SK-N-SH treated with all-trans-retinoic acid at 6 μM for 48 hours (cell line): Measurements from ENCODE around the gene FGF3.
A peak's percentile ranks its signal among the peaks of the same experiment; 100 is the strongest.

Experiments
- ATAC-seq: fragments of 200-7000 bp; cut with Tn5 transposase; 3 replicates; pipeline ENCODE4 v1.9.1; 2020; ENCODE audit warnings: mild to moderate bottlenecking, moderate library complexity
- ARNTL ChIP-seq: fragments of 450-650 bp; formaldehyde crosslinking; IDR thresholded peaks from 2 replicates; pipeline ENCODE4 v1.5.0; 2020; ENCODE audit warnings: low read depth, mild to moderate bottlenecking, moderate library complexity, borderline replicate concordance
- BACH2 ChIP-seq: fragments of 250-450 bp; sonication (Bioruptor Pico); IDR thresholded peaks from 2 replicates; pipeline ENCODE4 v1.9.0; 2021; ENCODE audit warnings: mild to moderate bottlenecking, borderline replicate concordance
- CSDC2 ChIP-seq: fragments of 250-450 bp; sonication (Bioruptor Pico); IDR thresholded peaks from 2 replicates; pipeline ENCODE4 v1.5.0; 2020; ENCODE audit warnings: mild to moderate bottlenecking, moderate library complexity
- ESRRG ChIP-seq: fragments of 250-450 bp; sonication (Bioruptor Pico); IDR thresholded peaks from 2 replicates; pipeline ENCODE4 v1.6.1; 2021; ENCODE audit warnings: mild to moderate bottlenecking
- ISL1 ChIP-seq: fragments of 250-450 bp; sonication (Bioruptor Pico); IDR thresholded peaks from 2 replicates; pipeline ENCODE4 v2.1.2; 2022; ENCODE audit warnings: mild to moderate bottlenecking, moderate library complexity
- OSR1 ChIP-seq: fragments of 250-450 bp; sonication (Bioruptor Pico); IDR thresholded peaks from 2 replicates; pipeline ENCODE4 v1.8.0; 2022; ENCODE audit warnings: moderate library complexity, mild to moderate bottlenecking, inconsistent platforms
- PPARA ChIP-seq: fragments of 250-450 bp; sonication (Bioruptor Pico); IDR thresholded peaks from 2 replicates; pipeline ENCODE4 v1.5.0; 2020; ENCODE audit warnings: mild to moderate bottlenecking, borderline replicate concordance
- RARB ChIP-seq: fragments of 250-450 bp; sonication (Bioruptor Pico); IDR thresholded peaks from 2 replicates; pipeline ENCODE4 v1.8.0; 2021; ENCODE audit warnings: mild to moderate bottlenecking, moderate library complexity
- SNAI2 ChIP-seq: fragments of 250-450 bp; sonication (Bioruptor Pico); IDR thresholded peaks from 2 replicates; pipeline ENCODE4 v1.5.0; 2020; ENCODE audit warnings: mild to moderate bottlenecking, moderate library complexity
- TOX ChIP-seq: fragments of 250-450 bp; sonication (Bioruptor Pico); IDR thresholded peaks from 2 replicates; pipeline ENCODE4 v1.8.0; 2021; ENCODE audit warnings: mild to moderate bottlenecking, moderate library complexity, borderline replicate concordance
- ZC3H10 ChIP-seq: fragments of 250-450 bp; sonication (Bioruptor Pico); IDR thresholded peaks from 2 replicates; pipeline ENCODE4 v1.5.1; 2021; ENCODE audit warnings: mild to moderate bottlenecking, moderate library complexity
- ZFP3 ChIP-seq: fragments of 250-450 bp; sonication (Bioruptor Pico); IDR thresholded peaks from 2 replicates; pipeline ENCODE4 v1.5.0; 2020; ENCODE audit warnings: mild to moderate bottlenecking, moderate library complexity
- ZNF565 ChIP-seq: fragments of 450-650 bp; formaldehyde crosslinking; conservative IDR thresholded peaks from 2 replicates; pipeline ENCODE4 v1.5.0; 2020; ENCODE audit warnings: low read depth, mild to moderate bottlenecking, moderate library complexity
- ZNF70 ChIP-seq: fragments of 450-650 bp; formaldehyde crosslinking; IDR thresholded peaks from 2 replicates; pipeline ENCODE4 v1.5.0; 2020; ENCODE audit warnings: mild to moderate bottlenecking, moderate library complexity
- TF ChIP-seq, protein P1 (sequence below): fragments of 250-450 bp; sonication (Bioruptor Pico); IDR thresholded peaks from 2 replicates; pipeline ENCODE4 v1.8.0; 2021; ENCODE audit warnings: low read depth, mild to moderate bottlenecking, moderate library complexity, borderline replicate concordance
- TF ChIP-seq, protein P2 (sequence below): fragments of 250-450 bp; sonication (Bioruptor Pico); IDR thresholded peaks from 2 replicates; pipeline ENCODE4 v1.5.1; 2021; ENCODE audit warnings: mild to moderate bottlenecking, moderate library complexity
- TF ChIP-seq, protein P3 (sequence below): fragments of 250-450 bp; sonication (Bioruptor Pico); IDR thresholded peaks from 2 replicates; pipeline ENCODE4 v1.8.0; 2020; ENCODE audit warnings: mild to moderate bottlenecking, moderate library complexity, borderline replicate concordance
- TF ChIP-seq, protein P4 (sequence below): fragments of 250-450 bp; sonication (Bioruptor Pico); IDR thresholded peaks from 2 replicates; pipeline ENCODE4 v1.5.1; 2020; ENCODE audit warnings: low read depth, mild to moderate bottlenecking, moderate library complexity
- TF ChIP-seq, protein P5 (sequence below): fragments of 250-450 bp; sonication (Bioruptor Pico); IDR thresholded peaks from 2 replicates; pipeline ENCODE4 v1.5.0; 2020; ENCODE audit warnings: mild to moderate bottlenecking, moderate library complexity

Gene FGF3

DNA sequence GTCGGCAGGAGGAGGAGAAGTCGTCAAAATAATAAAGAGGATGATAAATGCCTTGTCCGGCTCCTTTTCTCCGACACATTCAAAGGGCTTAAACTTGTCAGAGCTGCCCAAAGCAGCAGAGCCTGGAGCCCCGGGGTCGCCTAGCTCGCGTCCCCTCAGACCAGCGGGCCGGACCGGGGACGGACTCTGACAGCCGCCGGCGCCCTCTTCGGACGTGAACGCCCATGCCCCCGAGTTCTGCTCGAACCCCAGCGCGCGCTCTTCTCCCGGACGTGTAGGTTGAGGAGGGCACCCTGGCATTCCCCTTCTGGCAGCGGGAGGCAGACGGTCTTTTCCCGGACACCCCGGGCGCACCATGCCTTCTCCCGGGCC lies 999 bp downstream of the FGF3 start:
- no peak for ATAC-seq
- TF ChIP-seq ARNTL (CRISPR knock-in tag) = no peak
- no peak for TF ChIP-seq PPARA (CRISPR knock-in tag)
- TF ChIP-seq ZFP3 (CRISPR knock-in tag) = no peak
- no peak for TF ChIP-seq ZNF565 (CRISPR knock-in tag)
- no peak for TF ChIP-seq TOX (CRISPR knock-in tag)
- no peak for TF ChIP-seq RARB
- TF ChIP-seq ZNF70 (CRISPR knock-in tag) = no peak
- no peak for TF ChIP-seq ZC3H10 (CRISPR knock-in tag)
- TF ChIP-seq, protein P1, sequence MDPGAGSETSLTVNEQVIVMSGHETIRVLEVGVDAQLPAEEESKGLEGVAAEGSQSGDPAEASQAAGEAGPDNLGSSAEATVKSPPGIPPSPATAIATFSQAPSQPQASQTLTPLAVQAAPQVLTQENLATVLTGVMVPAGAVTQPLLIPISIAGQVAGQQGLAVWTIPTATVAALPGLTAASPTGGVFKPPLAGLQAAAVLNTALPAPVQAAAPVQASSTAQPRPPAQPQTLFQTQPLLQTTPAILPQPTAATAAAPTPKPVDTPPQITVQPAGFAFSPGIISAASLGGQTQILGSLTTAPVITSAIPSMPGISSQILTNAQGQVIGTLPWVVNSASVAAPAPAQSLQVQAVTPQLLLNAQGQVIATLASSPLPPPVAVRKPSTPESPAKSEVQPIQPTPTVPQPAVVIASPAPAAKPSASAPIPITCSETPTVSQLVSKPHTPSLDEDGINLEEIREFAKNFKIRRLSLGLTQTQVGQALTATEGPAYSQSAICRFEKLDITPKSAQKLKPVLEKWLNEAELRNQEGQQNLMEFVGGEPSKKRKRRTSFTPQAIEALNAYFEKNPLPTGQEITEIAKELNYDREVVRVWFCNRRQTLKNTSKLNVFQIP (CRISPR knock-in tag) = no peak

DNA sequence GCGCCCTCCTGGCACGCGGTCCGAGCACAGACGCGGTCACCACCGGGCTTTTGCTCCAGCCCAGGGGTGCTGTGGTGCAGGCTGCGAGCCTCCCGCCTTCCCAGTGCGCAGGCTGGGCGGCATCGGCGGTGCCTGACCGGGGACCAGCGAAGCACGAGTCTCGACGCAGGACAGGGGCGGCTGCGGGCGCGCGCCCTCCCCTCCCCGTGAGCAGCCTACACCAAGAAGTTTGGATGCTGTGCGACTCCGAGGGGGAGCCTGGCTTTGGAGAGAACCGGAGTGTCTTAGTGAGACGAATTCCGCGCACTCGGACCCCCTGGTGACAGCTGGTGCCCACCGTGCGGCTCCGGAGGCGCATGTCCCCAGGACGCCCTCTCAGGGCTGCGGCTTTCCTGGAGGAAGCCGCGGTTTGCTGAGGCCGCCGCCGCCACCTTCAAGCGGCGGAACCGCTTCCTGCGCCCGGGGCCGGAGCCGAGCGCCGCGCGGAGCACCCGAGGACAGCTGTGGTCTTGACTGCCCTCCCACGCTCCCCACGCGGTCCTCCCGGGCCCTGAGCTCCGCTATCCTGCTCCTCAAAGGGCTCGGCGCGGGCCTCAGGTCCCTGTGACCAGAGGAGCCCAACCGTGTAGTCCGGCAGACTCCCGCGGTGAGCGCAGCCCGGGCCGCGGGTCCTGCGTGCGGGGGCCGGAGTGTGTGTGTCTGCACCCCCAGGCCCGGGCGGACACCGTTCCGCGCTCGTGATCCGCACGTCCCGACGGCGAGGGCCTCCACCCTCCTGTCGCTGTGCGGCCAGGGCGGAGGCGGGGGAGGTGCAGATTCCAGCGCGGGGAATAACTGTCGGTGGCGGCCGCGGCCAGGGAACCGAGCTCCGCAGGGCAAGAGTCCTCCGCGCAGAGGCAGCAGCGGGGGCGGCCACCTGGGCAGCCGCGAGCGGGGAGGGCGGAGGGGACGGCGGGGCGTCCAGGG lies 1.7 kb downstream of the FGF3 start:
- TF ChIP-seq RARB = no peak
- TF ChIP-seq OSR1 (CRISPR knock-in tag) = no peak
- TF ChIP-seq ZC3H10 (CRISPR knock-in tag) = no peak
- TF ChIP-seq ZNF70 (CRISPR knock-in tag) = no peak
- no peak for TF ChIP-seq ZFP3 (CRISPR knock-in tag)
- no peak for TF ChIP-seq PPARA (CRISPR knock-in tag)
- ATAC-seq = peak; percentile 27; the same call in 2 of the 3 replicates

DNA sequence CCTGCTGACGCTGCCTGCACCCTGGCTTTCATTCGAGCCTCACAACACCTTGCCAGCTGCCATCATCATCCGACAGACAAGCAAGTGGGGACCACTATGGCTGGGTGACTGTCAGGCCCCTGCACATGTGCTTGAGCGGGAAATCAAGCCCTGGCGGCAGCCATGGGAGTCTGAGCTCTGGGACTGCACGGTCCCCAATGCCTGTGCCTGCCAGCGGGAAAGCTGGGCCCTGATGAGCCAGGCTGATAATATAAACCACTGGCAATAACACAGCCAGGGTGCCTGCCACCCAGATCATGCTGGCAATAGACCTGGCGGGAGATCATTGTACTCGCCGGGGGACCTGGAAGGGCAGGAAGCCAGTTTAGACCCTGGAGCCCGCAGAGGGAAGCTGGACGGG lies 2.5 kb downstream of the FGF3 start:
- ATAC-seq = peak; percentile 11; the same call in 1 of the 3 replicates
- TF ChIP-seq CSDC2 (CRISPR knock-in tag) (no peak), SNAI2 (CRISPR knock-in tag) (no peak), BACH2 (CRISPR knock-in tag) (no peak), ZNF565 (CRISPR knock-in tag) (no peak), ISL1 (CRISPR knock-in tag) (no peak), ARNTL (CRISPR knock-in tag) (no peak), RARB (no peak), ZFP3 (CRISPR knock-in tag) (no peak), ZC3H10 (CRISPR knock-in tag) (no peak)
- TF ChIP-seq, protein P2, sequence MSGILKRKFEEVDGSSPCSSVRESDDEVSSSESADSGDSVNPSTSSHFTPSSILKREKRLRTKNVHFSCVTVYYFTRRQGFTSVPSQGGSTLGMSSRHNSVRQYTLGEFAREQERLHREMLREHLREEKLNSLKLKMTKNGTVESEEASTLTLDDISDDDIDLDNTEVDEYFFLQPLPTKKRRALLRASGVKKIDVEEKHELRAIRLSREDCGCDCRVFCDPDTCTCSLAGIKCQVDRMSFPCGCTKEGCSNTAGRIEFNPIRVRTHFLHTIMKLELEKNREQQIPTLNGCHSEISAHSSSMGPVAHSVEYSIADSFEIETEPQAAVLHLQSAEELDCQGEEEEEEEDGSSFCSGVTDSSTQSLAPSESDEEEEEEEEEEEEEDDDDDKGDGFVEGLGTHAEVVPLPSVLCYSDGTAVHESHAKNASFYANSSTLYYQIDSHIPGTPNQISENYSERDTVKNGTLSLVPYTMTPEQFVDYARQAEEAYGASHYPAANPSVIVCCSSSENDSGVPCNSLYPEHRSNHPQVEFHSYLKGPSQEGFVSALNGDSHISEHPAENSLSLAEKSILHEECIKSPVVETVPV (CRISPR knock-in tag) = no peak
- TF ChIP-seq, protein P3, sequence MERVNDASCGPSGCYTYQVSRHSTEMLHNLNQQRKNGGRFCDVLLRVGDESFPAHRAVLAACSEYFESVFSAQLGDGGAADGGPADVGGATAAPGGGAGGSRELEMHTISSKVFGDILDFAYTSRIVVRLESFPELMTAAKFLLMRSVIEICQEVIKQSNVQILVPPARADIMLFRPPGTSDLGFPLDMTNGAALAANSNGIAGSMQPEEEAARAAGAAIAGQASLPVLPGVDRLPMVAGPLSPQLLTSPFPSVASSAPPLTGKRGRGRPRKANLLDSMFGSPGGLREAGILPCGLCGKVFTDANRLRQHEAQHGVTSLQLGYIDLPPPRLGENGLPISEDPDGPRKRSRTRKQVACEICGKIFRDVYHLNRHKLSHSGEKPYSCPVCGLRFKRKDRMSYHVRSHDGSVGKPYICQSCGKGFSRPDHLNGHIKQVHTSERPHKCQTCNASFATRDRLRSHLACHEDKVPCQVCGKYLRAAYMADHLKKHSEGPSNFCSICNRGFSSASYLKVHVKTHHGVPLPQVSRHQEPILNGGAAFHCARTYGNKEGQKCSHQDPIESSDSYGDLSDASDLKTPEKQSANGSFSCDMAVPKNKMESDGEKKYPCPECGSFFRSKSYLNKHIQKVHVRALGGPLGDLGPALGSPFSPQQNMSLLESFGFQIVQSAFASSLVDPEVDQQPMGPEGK (CRISPR knock-in tag) = no peak

DNA sequence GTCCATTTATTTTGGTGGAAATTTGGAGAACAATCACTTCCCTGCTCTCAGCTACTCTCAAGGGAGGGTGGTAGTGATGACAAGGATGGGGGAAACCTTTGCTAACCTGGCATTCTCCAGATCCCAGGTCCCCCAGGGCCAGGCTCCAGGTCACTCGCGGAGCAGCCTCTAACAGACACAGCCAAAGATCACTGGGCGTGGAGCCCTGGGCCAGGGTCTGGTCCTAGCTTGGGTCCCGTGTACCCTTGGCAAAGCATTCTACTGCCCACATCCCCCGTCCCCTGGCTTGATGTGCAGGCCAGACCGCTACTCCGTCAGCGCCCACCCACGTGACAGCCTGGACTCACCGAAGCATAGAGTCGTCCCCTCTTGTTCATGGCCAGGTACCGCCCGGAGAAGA lies 3.2 kb downstream of the FGF3 start:
- no peak for ATAC-seq

More for the DNA sequence above, 3.2 kb downstream of the FGF3 start:
- TF ChIP-seq ZFP3 (CRISPR knock-in tag) (no peak), ZC3H10 (CRISPR knock-in tag) (no peak), ZNF565 (CRISPR knock-in tag) (no peak), ARNTL (CRISPR knock-in tag) (no peak), SNAI2 (CRISPR knock-in tag) (no peak), ESRRG (CRISPR knock-in tag) (no peak), BACH2 (CRISPR knock-in tag) (no peak), OSR1 (CRISPR knock-in tag) (no peak)
- TF ChIP-seq, protein P4, sequence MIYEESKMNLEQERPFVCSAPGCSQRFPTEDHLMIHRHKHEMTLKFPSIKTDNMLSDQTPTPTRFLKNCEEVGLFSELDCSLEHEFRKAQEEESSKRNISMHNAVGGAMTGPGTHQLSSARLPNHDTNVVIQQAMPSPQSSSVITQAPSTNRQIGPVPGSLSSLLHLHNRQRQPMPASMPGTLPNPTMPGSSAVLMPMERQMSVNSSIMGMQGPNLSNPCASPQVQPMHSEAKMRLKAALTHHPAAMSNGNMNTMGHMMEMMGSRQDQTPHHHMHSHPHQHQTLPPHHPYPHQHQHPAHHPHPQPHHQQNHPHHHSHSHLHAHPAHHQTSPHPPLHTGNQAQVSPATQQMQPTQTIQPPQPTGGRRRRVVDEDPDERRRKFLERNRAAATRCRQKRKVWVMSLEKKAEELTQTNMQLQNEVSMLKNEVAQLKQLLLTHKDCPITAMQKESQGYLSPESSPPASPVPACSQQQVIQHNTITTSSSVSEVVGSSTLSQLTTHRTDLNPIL = no peak
- TF ChIP-seq, protein P5, sequence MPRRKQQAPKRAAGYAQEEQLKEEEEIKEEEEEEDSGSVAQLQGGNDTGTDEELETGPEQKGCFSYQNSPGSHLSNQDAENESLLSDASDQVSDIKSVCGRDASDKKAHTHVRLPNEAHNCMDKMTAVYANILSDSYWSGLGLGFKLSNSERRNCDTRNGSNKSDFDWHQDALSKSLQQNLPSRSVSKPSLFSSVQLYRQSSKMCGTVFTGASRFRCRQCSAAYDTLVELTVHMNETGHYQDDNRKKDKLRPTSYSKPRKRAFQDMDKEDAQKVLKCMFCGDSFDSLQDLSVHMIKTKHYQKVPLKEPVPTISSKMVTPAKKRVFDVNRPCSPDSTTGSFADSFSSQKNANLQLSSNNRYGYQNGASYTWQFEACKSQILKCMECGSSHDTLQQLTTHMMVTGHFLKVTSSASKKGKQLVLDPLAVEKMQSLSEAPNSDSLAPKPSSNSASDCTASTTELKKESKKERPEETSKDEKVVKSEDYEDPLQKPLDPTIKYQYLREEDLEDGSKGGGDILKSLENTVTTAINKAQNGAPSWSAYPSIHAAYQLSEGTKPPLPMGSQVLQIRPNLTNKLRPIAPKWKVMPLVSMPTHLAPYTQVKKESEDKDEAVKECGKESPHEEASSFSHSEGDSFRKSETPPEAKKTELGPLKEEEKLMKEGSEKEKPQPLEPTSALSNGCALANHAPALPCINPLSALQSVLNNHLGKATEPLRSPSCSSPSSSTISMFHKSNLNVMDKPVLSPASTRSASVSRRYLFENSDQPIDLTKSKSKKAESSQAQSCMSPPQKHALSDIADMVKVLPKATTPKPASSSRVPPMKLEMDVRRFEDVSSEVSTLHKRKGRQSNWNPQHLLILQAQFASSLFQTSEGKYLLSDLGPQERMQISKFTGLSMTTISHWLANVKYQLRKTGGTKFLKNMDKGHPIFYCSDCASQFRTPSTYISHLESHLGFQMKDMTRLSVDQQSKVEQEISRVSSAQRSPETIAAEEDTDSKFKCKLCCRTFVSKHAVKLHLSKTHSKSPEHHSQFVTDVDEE (CRISPR knock-in tag) = no peak
- TF ChIP-seq, protein P1 (CRISPR knock-in tag) = no peak
